ENCODE data around the gene REEP1. TPM values are rescaled to one million over a fixed set of nuclear protein-coding genes. Genes with fewer than 3 reads are reported as not detected.

The REEP1 gene
- total and polyA plus RNA-seq, 2 of the 8 experiments (the other 6 are each of a cell fraction or from before 2014, with no cell fraction given): 0.74 to 1.5 TPM

DNA sequence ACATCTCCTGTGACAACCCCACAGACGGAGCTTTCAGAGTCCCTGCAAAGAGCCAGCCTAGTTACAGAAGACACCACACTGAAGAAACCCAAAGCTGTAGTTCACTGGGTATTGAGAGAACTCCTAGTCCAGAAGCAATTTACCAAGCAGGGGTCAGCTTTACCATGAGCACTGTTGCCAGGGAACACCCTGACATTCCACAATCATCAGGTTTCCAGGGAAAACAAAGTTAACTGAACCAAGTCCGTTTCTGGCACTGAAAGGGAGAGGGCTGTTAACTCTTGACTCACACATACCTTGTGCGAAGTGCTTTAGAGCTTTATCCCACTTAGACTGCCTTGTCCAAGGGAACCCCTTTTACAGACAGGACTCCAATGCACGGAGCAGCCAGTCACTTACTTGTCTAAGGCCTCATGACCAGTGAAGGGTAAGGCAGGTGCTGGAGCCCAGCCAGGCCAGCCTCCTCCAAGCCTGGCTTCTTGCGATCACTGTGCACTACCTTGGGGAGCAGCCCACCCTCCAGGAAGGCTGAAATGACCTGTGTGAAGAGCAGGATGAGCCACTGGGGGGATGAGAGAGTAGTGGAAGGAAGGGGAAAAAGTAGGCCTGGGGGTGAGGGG is 53.9 kb downstream of the REEP1 start:
- no peak overlapping the region for H3K14ac ChIP-seq (ENCODE audit: insufficient read length)
- no peak overlapping the region for H2AFZ ChIP-seq (ENCODE audit: low read length)
- WGBS, 2 experiments (ENCODE audit: extremely low coverage in 1 of 2, insufficient coverage in 1 of 2, insufficient read length in 1 of 2, insufficient replicate concordance in 2 of 2, low coverage in 1 of 2, low lambda C conversion rate in 2 of 2, missing lambda C conversion rate in 1 of 2): 81% methylated on average over 5 of the region's 5 CpGs; no CpG with 5 or more reads in 1 of the 2 experiments
- H2AK5ac ChIP-seq (ENCODE audit: low read depth, low read length): no peak overlapping the region
- no peak overlapping the region for H3K9ac ChIP-seq (replicated peaks in 1 of 4; ENCODE audit: extremely low read depth in 1 of 4, low read depth in 3 of 4, low read length in 3 of 4)
- ChIA-PET POLR2A (ENCODE audit: partially characterized antibody) (no interaction called here), CTCF (ENCODE audit: partially characterized antibody) (interaction anchor here (0.7 to 2.6 kb wide), 4 partner anchors 15 to 86 kb away, joined by 3 to 11 read pairs (median 6); no protein-coding TSS in a partner anchor)
- no peak overlapping the region for H4K8ac ChIP-seq (ENCODE audit: extremely low read depth, insufficient read depth, low read length)
- H3K79me1 ChIP-seq (ENCODE audit: low read depth, low read length): no peaks in the 10 kb centered on the region
- no peak overlapping the region for H2BK20ac ChIP-seq (ENCODE audit: low read length)
- H3K27me3 ChIP-seq (replicated peaks in 1 of 4; ENCODE audit: control insufficient read depth in 3 of 4, extremely low read depth in 1 of 4, insufficient read depth in 3 of 4, low read length in 3 of 4): no peaks in the 10 kb centered on the region
- H3K56ac ChIP-seq (replicated peaks; ENCODE audit: insufficient read length, low read depth, low read length): no peak overlapping the region
- H4K5ac ChIP-seq (ENCODE audit: insufficient read length, low read depth, low read length): no peak overlapping the region
- no peak overlapping the region; the same call in 1 of the 2 replicates for H2BK12ac ChIP-seq (ENCODE audit: low read depth, low read length)
- no peak overlapping the region for H3K4ac ChIP-seq (replicated peaks; ENCODE audit: insufficient read length, low read depth, low read length)
- H3K4me3 ChIP-seq (ENCODE audit: extremely low read depth in 1 of 4, insufficient read depth in 2 of 4, low read depth in 3 of 4, low read length in 4 of 4): no peak overlapping the region
- H3K36me3 ChIP-seq (ENCODE audit: control insufficient read depth in 2 of 4, insufficient read depth in 4 of 4, low read length in 3 of 4): no peaks in the 10 kb centered on the region
- H4K20me1 ChIP-seq (replicated peaks in 1 of 2; ENCODE audit: control insufficient read depth in 1 of 2, insufficient read depth in 2 of 2, low read length in 2 of 2): no peaks in the 10 kb centered on the region
- H3K4me1 ChIP-seq (replicated peaks in 1 of 4; ENCODE audit: control insufficient read depth in 3 of 4, insufficient read depth in 4 of 4, low read length in 3 of 4): no peaks in the 10 kb centered on the region
- H4K91ac ChIP-seq (replicated peaks; ENCODE audit: insufficient read length, low read length): no peak overlapping the region
- H3K9me3 ChIP-seq (ENCODE audit: insufficient read depth in 2 of 2, low read depth in 1 of 2, low read length in 1 of 2): no peaks in the 10 kb centered on the region
- FAIRE-seq: no peak
- no peaks in the 10 kb centered on the region for H3K23me2 ChIP-seq (ENCODE audit: low read depth, low read length)
- no peak for DNase-seq (ENCODE audit: low read depth in 1 of 2, low spot score in 2 of 2)
- no peak overlapping the region for H3K18ac ChIP-seq (ENCODE audit: extremely low read depth, low read length)
- no peak overlapping the region for H2BK15ac ChIP-seq (ENCODE audit: low read length)
- no peak overlapping the region; the same call in 1 of the 2 replicates for H2BK5ac ChIP-seq (ENCODE audit: low read depth, low read length)
- no peak overlapping the region for H3K4me2 ChIP-seq (ENCODE audit: insufficient read depth in 1 of 2, low read depth in 2 of 2, low read length in 2 of 2)
- no peak overlapping the region for H3K23ac ChIP-seq (ENCODE audit: insufficient read length)
- H2BK120ac ChIP-seq (replicated peaks; ENCODE audit: low read depth, low read length): no peak overlapping the region
- no peak overlapping the region for H3K27ac ChIP-seq (ENCODE audit: low read depth, low read length)
- H3K79me2 ChIP-seq (ENCODE audit: control insufficient read depth in 1 of 2, insufficient read depth in 2 of 2, low read length in 2 of 2): no peaks in the 10 kb centered on the region
- TF ChIP-seq JUN (IDR thresholded peaks at IDR 0.05; ENCODE audit: low read depth, low read length) (no peak), BACH1 (IDR thresholded peaks at IDR 0.05; ENCODE audit: low read length) (no peak), RNF2 (IDR thresholded peaks at IDR 0.05; ENCODE audit: borderline replicate concordance, low read depth, low read length, missing control alignments, poor library complexity, severe bottlenecking) (no peak), RFX5 (IDR thresholded peaks at IDR 0.05; ENCODE audit: borderline replicate concordance, low read depth, low read length) (no peak), RBBP5 (IDR thresholded peaks at IDR 0.05; ENCODE audit: borderline replicate concordance, low read depth, low read length) (no peak), KDM4A (IDR thresholded peaks at IDR 0.05; ENCODE audit: low read depth, low read length, severe bottlenecking) (no peak), SP1 (IDR thresholded peaks at IDR 0.05; ENCODE audit: low read depth, low read length) (no peak), CREB1 (IDR thresholded peaks at IDR 0.05) (no peak), SAP30 (IDR thresholded peaks at IDR 0.05; ENCODE audit: insufficient read depth, insufficient replicate concordance, low read length) (no peak), NRF1 (IDR thresholded peaks at IDR 0.05; ENCODE audit: low read depth, low read length) (no peak), KDM1A (IDR thresholded peaks at IDR 0.05; ENCODE audit: borderline replicate concordance, low read length) (no peak), SUZ12 (IDR thresholded peaks at IDR 0.05; ENCODE audit: low read length) (no peak), KDM5A (IDR thresholded peaks at IDR 0.05; ENCODE audit: low read length) (no peak), SP2 (IDR thresholded peaks at IDR 0.05; ENCODE audit: low read length) (no peak)

All from H1 (cell line).